ENCODE data around the gene TST.
"Not testable (repeated sequence)": the region's sequence is repeated elsewhere in the genome, so short reads cannot be mapped to it uniquely, and the experiment has no call there.

Gene TST

DNA sequence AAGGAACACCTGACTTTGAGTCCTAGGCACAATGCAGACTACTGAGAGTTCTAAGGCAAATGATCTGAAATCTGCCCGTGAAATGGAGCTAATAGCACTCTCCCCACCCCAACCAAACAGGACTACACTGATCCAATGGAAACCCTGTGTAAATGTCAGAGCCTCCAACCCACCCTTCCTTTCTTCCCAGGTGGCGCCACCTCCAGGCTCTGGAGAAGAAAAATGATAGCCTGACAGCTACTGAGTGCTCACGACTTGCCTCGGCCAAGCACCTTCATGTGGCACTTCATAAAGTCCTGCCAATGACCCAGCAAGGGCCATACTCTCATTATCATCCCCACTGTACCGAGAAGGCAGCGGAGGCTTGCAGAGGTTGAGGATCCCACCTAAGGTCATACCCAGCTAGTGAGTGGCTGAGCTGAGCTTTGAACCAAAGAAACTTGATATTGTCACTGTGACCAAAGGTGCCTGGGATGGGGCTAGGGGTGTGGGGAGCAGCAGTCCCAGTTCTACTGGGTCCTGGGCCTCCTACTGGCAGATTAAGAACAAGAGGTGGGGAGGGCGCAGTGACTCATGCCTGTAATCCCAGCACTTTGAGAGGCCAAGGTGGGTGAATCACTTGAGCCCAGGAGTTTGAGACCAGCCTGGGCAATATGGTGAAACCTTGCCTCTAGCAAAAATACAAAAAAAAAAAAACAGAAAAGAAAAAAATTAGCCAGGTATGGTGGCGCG, 20.5 kb downstream of the TST start:
- 69 to 72% methylated on average over 4 to 8 of the region's 9 CpGs for WGBS, 2 experiments (ENCODE audit: insufficient coverage in 2 of 2)

GRCh38 chr22:36997746-36998145, 21.5 kb downstream of the TST start:
- no peaks in the 10 kb centered on the region for H3K36me3 ChIP-seq (ENCODE audit: control insufficient read depth, insufficient read depth, low read length)
- no peak overlapping the region for H3K4me3 ChIP-seq (ENCODE audit: extremely low read depth, insufficient read depth, low read length, poor library complexity, severe bottlenecking)
- H3K4me1 ChIP-seq (ENCODE audit: control insufficient read depth, insufficient read depth, low read length, poor library complexity, severe bottlenecking): no peaks in the 10 kb centered on the region
- 83% methylated on average over 1 of the region's 2 CpGs; no CpG with 5 or more reads in 1 of the 2 experiments for WGBS, 2 experiments (ENCODE audit: insufficient coverage in 2 of 2)
- no peaks in the 10 kb centered on the region for H3K9me3 ChIP-seq (ENCODE audit: control insufficient read depth, low read length)
- H3K27ac ChIP-seq (ENCODE audit: low read depth, low read length, severe bottlenecking): no peak overlapping the region

More for the DNA sequence above, 20.5 kb downstream of the TST start:
- H3K4me1 ChIP-seq (ENCODE audit: control insufficient read depth, insufficient read depth, low read length, poor library complexity, severe bottlenecking): no peaks in the 10 kb centered on the region
- H3K4me3 ChIP-seq (ENCODE audit: extremely low read depth, insufficient read depth, low read length, poor library complexity, severe bottlenecking): no peak overlapping the region
- no peak overlapping the region for H3K27ac ChIP-seq (ENCODE audit: low read depth, low read length, severe bottlenecking)
- no peaks in the 10 kb centered on the region for H3K9me3 ChIP-seq (ENCODE audit: control insufficient read depth, low read length)
- no peaks in the 10 kb centered on the region for H3K36me3 ChIP-seq (ENCODE audit: control insufficient read depth, insufficient read depth, low read length)

DNA sequence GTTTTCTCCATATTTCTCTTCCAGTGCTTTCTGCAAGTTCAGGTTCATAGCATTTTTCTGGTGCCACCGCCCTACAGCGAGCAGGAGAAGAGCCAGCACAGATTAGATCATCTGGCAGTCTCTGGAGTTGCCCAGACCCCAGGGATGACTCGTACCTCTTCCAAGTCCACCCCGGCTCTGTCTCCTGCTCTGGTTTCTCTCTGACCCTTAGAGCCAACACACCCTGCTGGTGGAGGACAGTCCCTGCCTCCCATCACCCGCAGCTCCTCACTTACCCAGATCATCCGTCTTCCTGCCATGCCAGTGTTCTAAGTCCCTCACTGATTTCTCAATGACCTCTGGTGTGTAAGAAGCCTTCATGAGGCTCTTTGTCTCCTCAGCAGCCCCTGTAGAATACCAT, 28.0 kb downstream of the TST start:
- no peaks in the 10 kb centered on the region for H3K4me1 ChIP-seq (ENCODE audit: control insufficient read depth, insufficient read depth, low read length, poor library complexity, severe bottlenecking)
- no peak overlapping the region for H3K4me3 ChIP-seq (ENCODE audit: extremely low read depth, insufficient read depth, low read length, poor library complexity, severe bottlenecking)
- H3K27ac ChIP-seq (ENCODE audit: low read depth, low read length, severe bottlenecking): no peak overlapping the region
- 53 to 69% methylated on average over 5 to 6 of the region's 6 CpGs for WGBS, 2 experiments (ENCODE audit: insufficient coverage in 2 of 2)
- H3K9me3 ChIP-seq (ENCODE audit: control insufficient read depth, low read length): peaks cover 3% of the 10 kb centered on the region
- no peaks in the 10 kb centered on the region for H3K36me3 ChIP-seq (ENCODE audit: control insufficient read depth, insufficient read depth, low read length)

DNA sequence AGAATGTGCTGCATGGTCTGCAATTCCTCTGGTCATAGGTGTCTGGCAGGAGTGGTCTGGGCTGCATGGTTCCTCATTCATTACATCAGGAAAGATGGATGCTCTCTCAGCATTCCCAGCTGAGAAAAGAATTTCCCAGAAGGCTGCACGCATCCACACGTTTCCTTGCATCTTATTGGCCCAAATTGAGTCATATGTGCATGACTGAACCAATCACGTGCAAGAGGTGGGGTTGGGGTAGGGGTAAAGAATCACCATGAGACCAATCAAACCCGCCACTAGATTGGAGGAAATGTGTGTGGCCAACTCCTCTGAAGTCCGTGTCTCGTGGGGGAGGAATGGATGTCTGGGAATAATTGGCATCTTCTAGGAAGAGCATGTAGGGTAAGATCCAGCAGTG, 28.8 kb downstream of the TST start:
- Histone ChIP-seq H3K4me1 (ENCODE audit: control insufficient read depth, insufficient read depth, low read length, poor library complexity, severe bottlenecking) (no peaks in the 10 kb centered on the region), H3K27ac (ENCODE audit: low read depth, low read length, severe bottlenecking) (no peak overlapping the region), H3K9me3 (ENCODE audit: control insufficient read depth, low read length) (peaks cover 10% of the 10 kb centered on the region), H3K4me3 (ENCODE audit: extremely low read depth, insufficient read depth, low read length, poor library complexity, severe bottlenecking) (no peak overlapping the region), H3K36me3 (ENCODE audit: control insufficient read depth, insufficient read depth, low read length) (no peaks in the 10 kb centered on the region)
- 79 to 86% methylated on average over 4 to 6 of the region's 6 CpGs for WGBS, 2 experiments (ENCODE audit: insufficient coverage in 2 of 2)

GRCh38 chr22:36989012-36989411, 30.2 kb downstream of the TST start:
- H3K4me3 ChIP-seq (ENCODE audit: extremely low read depth, insufficient read depth, low read length, poor library complexity, severe bottlenecking); H3K4me1 ChIP-seq (ENCODE audit: control insufficient read depth, insufficient read depth, low read length, poor library complexity, severe bottlenecking); H3K27ac ChIP-seq (ENCODE audit: low read depth, low read length, severe bottlenecking); H3K36me3 ChIP-seq (ENCODE audit: control insufficient read depth, insufficient read depth, low read length): not testable (repeated sequence)
- WGBS, 2 experiments (ENCODE audit: insufficient coverage in 2 of 2): 68 to 83% methylated on average over 2 to 3 of the region's 4 CpGs
- peaks cover 13% of the 10 kb centered on the region for H3K9me3 ChIP-seq (ENCODE audit: control insufficient read depth, low read length)

- no peaks in the 10 kb centered on the region for H3K36me3 ChIP-seq (ENCODE audit: control insufficient read depth, insufficient read depth, low read length)
- no peaks in the 10 kb centered on the region for H3K4me1 ChIP-seq (ENCODE audit: control insufficient read depth, insufficient read depth, low read length, poor library complexity, severe bottlenecking)
- H3K9me3 ChIP-seq (ENCODE audit: control insufficient read depth, low read length): peaks cover 13% of the 10 kb centered on the region
- H3K4me3 ChIP-seq (ENCODE audit: extremely low read depth, insufficient read depth, low read length, poor library complexity, severe bottlenecking): no peak overlapping the region
- no peak overlapping the region for H3K27ac ChIP-seq (ENCODE audit: low read depth, low read length, severe bottlenecking)
- 67 to 73% methylated on average over 6 to 9 of the region's 12 CpGs for WGBS, 2 experiments (ENCODE audit: insufficient coverage in 2 of 2)
Measured at GRCh38 chr22:36988075-36988832, 31.0 kb downstream of the TST start.

DNA sequence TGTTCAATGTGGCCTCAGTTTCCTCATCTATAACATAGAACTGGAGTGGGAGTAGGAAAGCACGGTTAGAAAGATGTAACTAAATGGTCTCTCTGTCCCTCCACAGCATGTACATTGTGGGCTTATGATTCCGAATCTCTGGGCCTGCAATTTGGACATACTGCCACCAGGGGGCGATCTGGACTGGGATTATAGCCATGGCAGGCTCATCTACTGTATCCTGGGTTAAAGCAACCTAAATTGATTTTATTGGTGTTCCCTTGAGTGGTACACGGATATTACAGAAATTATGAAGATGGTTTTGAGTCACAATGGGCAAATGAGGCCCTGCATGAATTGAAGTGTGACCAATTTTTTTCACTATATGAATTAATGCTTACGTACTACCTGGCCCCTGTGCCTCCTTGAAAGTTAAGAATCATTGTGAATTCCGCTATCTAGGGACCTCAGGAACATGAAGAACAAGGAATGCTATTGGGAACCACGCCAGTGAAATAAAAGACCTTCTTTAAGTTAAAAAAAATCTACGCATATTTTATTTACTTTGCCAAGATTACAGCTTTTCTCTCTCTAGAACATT, 32.9 kb downstream of the TST start:
- Histone ChIP-seq H3K27ac (ENCODE audit: low read depth, low read length, severe bottlenecking) (no peak overlapping the region), H3K36me3 (ENCODE audit: control insufficient read depth, insufficient read depth, low read length) (no peaks in the 10 kb centered on the region), H3K9me3 (ENCODE audit: control insufficient read depth, low read length) (peaks cover 13% of the 10 kb centered on the region), H3K4me3 (ENCODE audit: extremely low read depth, insufficient read depth, low read length, poor library complexity, severe bottlenecking) (no peak overlapping the region), H3K4me1 (ENCODE audit: control insufficient read depth, insufficient read depth, low read length, poor library complexity, severe bottlenecking) (no peaks in the 10 kb centered on the region)
- 20 to 63% methylated on average over 4 to 7 of the region's 8 CpGs for WGBS, 2 experiments (ENCODE audit: insufficient coverage in 2 of 2)

DNA sequence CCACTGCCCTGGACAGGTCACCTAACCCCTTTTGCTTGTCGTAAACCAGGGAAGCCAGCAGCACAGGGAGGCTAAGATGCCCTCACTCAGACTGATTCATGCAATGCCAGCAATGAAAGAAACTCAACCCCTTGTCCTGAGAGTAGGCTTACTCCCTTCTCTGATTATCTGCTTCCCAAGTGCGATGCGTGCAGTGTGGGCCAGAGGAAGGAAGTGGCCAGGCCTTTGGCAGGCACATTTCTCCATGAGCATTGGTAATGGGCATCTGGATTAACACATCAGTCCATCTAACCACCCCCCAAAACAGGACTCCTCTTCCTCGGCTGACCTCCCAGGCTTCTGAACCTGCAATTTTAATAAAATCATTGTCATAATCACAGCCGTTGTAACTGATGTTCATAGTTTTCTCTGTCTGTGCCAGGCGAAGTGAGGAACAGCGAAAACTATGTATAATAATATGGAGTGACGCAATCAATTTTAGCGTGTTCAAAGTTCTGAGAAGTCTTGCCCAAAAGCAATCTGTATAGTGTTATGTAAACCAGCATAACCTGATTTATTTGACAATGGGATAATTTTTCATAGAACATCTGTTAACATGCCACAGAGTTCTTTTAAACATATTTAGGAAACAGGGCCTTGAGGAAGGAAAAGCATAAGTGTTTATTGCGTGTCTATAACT, 33.9 kb downstream of the TST start:
- no peaks in the 10 kb centered on the region for H3K4me1 ChIP-seq (ENCODE audit: control insufficient read depth, insufficient read depth, low read length, poor library complexity, severe bottlenecking)
- no peak overlapping the region for H3K4me3 ChIP-seq (ENCODE audit: extremely low read depth, insufficient read depth, low read length, poor library complexity, severe bottlenecking)
- no peaks in the 10 kb centered on the region for H3K36me3 ChIP-seq (ENCODE audit: control insufficient read depth, insufficient read depth, low read length)
- H3K27ac ChIP-seq (ENCODE audit: low read depth, low read length, severe bottlenecking): no peak overlapping the region
- WGBS, 2 experiments (ENCODE audit: insufficient coverage in 2 of 2): 90 to 100% methylated on average over 5 to 6 of the region's 10 CpGs
- peaks cover 13% of the 10 kb centered on the region for H3K9me3 ChIP-seq (ENCODE audit: control insufficient read depth, low read length)

DNA sequence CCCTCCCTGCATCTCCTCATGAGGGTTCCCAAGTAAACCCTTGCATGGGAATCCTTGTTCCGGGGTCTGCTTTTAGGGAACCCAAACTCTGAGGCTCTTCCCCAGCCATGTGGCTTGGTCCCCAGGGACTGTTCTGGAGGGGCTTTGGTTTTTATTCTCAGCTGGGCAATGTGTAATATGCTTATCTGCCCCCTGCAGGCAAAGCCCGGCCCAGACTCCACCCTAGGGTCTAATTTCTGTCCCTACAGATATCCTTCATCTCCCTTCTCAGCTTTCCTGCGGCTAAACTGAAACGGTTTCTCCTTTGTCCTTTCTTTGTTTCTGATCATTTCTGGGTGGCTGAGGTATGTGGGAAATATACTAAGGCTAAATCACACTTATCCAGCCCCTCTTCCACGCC, 37.1 kb downstream of the TST start:
- H3K9me3 ChIP-seq (ENCODE audit: control insufficient read depth, low read length): peaks cover 13% of the 10 kb centered on the region
- no peak overlapping the region for H3K27ac ChIP-seq (ENCODE audit: low read depth, low read length, severe bottlenecking)
- no peaks in the 10 kb centered on the region for H3K36me3 ChIP-seq (ENCODE audit: control insufficient read depth, insufficient read depth, low read length)
- 80 to 100% methylated on average over 1 of the region's 5 CpGs for WGBS, 2 experiments (ENCODE audit: insufficient coverage in 2 of 2)
- no peaks in the 10 kb centered on the region for H3K4me1 ChIP-seq (ENCODE audit: control insufficient read depth, insufficient read depth, low read length, poor library complexity, severe bottlenecking)
- H3K4me3 ChIP-seq (ENCODE audit: extremely low read depth, insufficient read depth, low read length, poor library complexity, severe bottlenecking): no peak overlapping the region

DNA sequence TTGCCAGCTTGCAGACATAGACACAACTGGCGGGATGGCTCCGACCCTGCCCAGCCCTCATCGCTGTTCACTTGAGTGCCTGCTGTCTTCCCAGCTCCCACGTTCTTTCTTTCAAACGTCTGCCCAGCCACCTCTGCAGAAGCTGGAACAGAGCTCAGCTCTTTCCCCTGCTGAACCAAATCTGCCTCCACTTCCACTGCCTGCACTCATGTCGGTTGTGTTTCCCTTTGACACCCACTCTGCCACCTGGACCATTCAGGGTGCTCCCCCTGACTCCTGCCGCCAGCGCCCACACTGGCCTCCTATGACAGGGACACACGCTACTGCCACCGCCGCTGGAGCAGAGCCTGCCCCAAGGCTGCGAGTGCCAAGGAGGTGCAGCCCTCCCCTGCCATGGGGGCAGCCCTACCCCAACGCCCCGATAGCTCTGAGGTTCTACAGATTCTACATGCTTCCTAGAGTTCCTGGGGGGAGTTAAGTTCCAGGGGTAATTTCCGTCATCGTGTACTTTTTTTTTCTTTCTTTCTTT, 37.9 kb downstream of the TST start:
- Histone ChIP-seq H3K36me3 (ENCODE audit: control insufficient read depth, insufficient read depth, low read length) (no peaks in the 10 kb centered on the region), H3K4me1 (ENCODE audit: control insufficient read depth, insufficient read depth, low read length, poor library complexity, severe bottlenecking) (no peaks in the 10 kb centered on the region), H3K27ac (ENCODE audit: low read depth, low read length, severe bottlenecking) (no peak overlapping the region), H3K9me3 (ENCODE audit: control insufficient read depth, low read length) (peaks cover 12% of the 10 kb centered on the region), H3K4me3 (ENCODE audit: extremely low read depth, insufficient read depth, low read length, poor library complexity, severe bottlenecking) (no peak overlapping the region)
- 91 to 93% methylated on average over 11 to 12 of the region's 16 CpGs for WGBS, 2 experiments (ENCODE audit: insufficient coverage in 2 of 2)
